ENCODE measurements around the gene ONECUT3. TPM values are rescaled to one million over a fixed set of nuclear protein-coding genes. Genes with fewer than 3 reads are reported as not detected.

ONECUT3 gene
- total and polyA plus RNA-seq, 2 donors (not counting 3 experiments of a cell fraction or from before 2014, with no cell fraction given): not detected

GRCh38 chr19:1757468-1758230 lies 4.3 kb downstream of the ONECUT3 start:
- BruUV-seq (replicated peaks): no TSS peak
- Histone ChIP-seq H3K4me2 (ENCODE audit: insufficient read depth, low read length) (no peak overlapping the region), H2AFZ (ENCODE audit: low read depth, low read length) (no peak overlapping the region), H3K27ac (ENCODE audit: insufficient read depth, low read depth, low read length) (no peak overlapping the region), H3K4me1 (ENCODE audit: control insufficient read depth, extremely low read depth, insufficient read depth, low read length) (no peaks in the 10 kb centered on the region), H3K27me3 (ENCODE audit: control insufficient read depth in 2 of 2, insufficient read depth in 2 of 2, low read length in 2 of 2) (peaks cover 70 to 87% of the 10 kb centered on the region in 2 experiments), H3K9me3 (replicated peaks; ENCODE audit: control insufficient read depth, insufficient read depth, low read length) (no peaks in the 10 kb centered on the region), H3K9ac (replicated peaks; ENCODE audit: extremely low read depth, insufficient read depth, low read length) (no peak overlapping the region), H3K36me3 (ENCODE audit: control insufficient read depth in 2 of 2, extremely low read depth in 1 of 2, insufficient read depth in 2 of 2, low read length in 2 of 2) (no peaks in the 10 kb centered on the region), H4K20me1 (replicated peaks; ENCODE audit: control insufficient read depth, extremely low read depth, insufficient read depth, low read length) (no peaks in the 10 kb centered on the region), H3K4me3 (replicated peaks in 1 of 3; ENCODE audit: insufficient read depth in 1 of 3, low read depth in 1 of 3, low read length in 3 of 3) (no peak overlapping the region), H3K9me1 (replicated peaks; ENCODE audit: control insufficient read depth, extremely low read depth, insufficient read depth, low read length) (no peaks in the 10 kb centered on the region), H3K79me2 (ENCODE audit: control insufficient read depth, insufficient read depth, low read length) (no peaks in the 10 kb centered on the region)
- dilution Hi-C loops (cut with MboI; ENCODE audit: extremely low pct_ligation_motif_present, low sequenced_read_pairs): no loop called here
- DNase-seq (ENCODE audit: low read depth, low spot score) (no peak), FAIRE-seq (no peak)
- TF ChIP-seq MAX (IDR thresholded peaks at IDR 0.05; ENCODE audit: insufficient read depth, insufficient read length) (no peak), EZH2 (IDR thresholded peaks at IDR 0.05; ENCODE audit: borderline replicate concordance, low read depth, low read length, severe bottlenecking) (peak; percentile 35), GATA2 (IDR thresholded peaks at IDR 0.05; ENCODE audit: insufficient read depth, insufficient read length, low read depth, low read length) (no peak), MYC (IDR thresholded peaks at IDR 0.05; ENCODE audit: low read depth, low read length) (no peak), POLR2A (IDR thresholded peaks at IDR 0.05; ENCODE audit: low read depth, low read length) (no peak), POLR2AphosphoS5 (IDR thresholded peaks at IDR 0.05; ENCODE audit: insufficient read depth, low read depth, low read length) (no peak), CTCF (IDR thresholded peaks at IDR 0.05; ENCODE audit: extremely low read depth in 1 of 2, insufficient read depth in 1 of 2, low read depth in 1 of 2, low read length in 2 of 2) (no peak), FOS (IDR thresholded peaks at IDR 0.05; ENCODE audit: borderline replicate concordance, insufficient read depth, low read length) (no peak)
- ChIA-PET POLR2A (no interaction called here), CTCF (no interaction called here)
- intact Hi-C loops (cut with micrococcal nuclease): no loop called here
